ENCODE measurements around the gene PRKD2.

DNA sequence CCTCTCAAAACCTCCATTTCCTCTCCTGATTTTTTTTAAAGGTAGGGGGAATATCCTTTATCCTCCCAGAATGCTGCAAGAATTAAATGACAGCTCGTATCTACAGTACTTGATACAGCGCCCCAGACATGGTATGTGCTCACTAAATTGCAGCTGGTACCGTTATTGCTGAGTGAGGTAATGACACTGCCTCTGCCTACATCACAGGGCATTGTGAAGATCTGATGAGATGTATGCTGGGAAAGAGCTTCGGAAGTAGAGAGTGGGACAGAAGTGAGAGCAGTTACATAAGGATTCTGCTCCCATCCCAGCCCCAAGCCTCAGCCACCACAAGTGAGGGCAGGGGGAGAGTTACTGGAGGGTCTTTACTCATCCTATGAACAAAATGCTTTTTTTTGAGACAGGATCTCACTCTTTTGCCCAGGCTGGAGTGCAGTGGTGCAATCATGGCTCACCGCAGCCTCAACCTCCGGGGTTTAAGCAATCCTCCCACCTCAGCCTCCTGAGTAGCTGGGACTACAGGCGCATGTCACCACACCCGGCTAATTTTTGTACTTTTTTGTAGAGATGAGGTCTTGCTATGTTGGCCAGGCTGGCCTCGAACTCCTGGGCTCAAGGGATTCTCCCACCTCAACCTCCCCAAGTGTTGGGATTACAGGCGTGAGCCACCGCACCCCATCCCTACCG is 27.2 kb upstream of the PRKD2 start:
- TF ChIP-seq, protein P1, sequence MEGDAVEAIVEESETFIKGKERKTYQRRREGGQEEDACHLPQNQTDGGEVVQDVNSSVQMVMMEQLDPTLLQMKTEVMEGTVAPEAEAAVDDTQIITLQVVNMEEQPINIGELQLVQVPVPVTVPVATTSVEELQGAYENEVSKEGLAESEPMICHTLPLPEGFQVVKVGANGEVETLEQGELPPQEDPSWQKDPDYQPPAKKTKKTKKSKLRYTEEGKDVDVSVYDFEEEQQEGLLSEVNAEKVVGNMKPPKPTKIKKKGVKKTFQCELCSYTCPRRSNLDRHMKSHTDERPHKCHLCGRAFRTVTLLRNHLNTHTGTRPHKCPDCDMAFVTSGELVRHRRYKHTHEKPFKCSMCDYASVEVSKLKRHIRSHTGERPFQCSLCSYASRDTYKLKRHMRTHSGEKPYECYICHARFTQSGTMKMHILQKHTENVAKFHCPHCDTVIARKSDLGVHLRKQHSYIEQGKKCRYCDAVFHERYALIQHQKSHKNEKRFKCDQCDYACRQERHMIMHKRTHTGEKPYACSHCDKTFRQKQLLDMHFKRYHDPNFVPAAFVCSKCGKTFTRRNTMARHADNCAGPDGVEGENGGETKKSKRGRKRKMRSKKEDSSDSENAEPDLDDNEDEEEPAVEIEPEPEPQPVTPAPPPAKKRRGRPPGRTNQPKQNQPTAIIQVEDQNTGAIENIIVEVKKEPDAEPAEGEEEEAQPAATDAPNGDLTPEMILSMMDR (IDR thresholded peaks at IDR 0.05): no peak
- TF ChIP-seq POLR2A (IDR thresholded peaks at IDR 0.05): no peak
